Mammary epithelial cell (primary cell): ENCODE results near the gene ZPBP.

Experiments
- EZH2 ChIP-seq: IDR thresholded peaks from 2 replicates; pipeline ENCODE4 v1.6.1; 2012; ENCODE audit warnings: low read length, inconsistent platforms, borderline replicate concordance
- TF ChIP-seq, protein P1 (sequence below), 2 donors: IDR thresholded peaks in 1 of 2; conservative IDR thresholded peaks in 1 of 2; 2 replicates each; pipeline ENCODE4 v1.5.1; 2011 to 2012; ENCODE audit warnings: inconsistent platforms in 2 of 2, low read length in 2 of 2, mild to moderate bottlenecking in 2 of 2, control low read depth in 1 of 2, low read depth in 1 of 2; ENCODE audit not compliant: insufficient read depth in 1 of 2; ENCODE audit errors: extremely low read depth in 1 of 2

GRCh38 chr7:50068026-50068425 lies 25.0 kb downstream of the ZPBP start:
- TF ChIP-seq, protein P1, sequence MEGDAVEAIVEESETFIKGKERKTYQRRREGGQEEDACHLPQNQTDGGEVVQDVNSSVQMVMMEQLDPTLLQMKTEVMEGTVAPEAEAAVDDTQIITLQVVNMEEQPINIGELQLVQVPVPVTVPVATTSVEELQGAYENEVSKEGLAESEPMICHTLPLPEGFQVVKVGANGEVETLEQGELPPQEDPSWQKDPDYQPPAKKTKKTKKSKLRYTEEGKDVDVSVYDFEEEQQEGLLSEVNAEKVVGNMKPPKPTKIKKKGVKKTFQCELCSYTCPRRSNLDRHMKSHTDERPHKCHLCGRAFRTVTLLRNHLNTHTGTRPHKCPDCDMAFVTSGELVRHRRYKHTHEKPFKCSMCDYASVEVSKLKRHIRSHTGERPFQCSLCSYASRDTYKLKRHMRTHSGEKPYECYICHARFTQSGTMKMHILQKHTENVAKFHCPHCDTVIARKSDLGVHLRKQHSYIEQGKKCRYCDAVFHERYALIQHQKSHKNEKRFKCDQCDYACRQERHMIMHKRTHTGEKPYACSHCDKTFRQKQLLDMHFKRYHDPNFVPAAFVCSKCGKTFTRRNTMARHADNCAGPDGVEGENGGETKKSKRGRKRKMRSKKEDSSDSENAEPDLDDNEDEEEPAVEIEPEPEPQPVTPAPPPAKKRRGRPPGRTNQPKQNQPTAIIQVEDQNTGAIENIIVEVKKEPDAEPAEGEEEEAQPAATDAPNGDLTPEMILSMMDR (conservative IDR thresholded peaks at IDR 0.05 in 1 of 2, IDR thresholded peaks at IDR 0.05 in 1 of 2; ENCODE audit: extremely low read depth in 1 of 2, insufficient read depth in 1 of 2, low read depth in 1 of 2, low read length in 2 of 2), result peak; percentile 45 to 57
- TF ChIP-seq EZH2, result no peak
